HT-29 (cell line): ENCODE results near the gene PTPRJ. TPM values are rescaled to one million over a fixed set of nuclear protein-coding genes. Genes with fewer than 3 reads are reported as not detected.
A peak's percentile ranks its signal among the peaks of the same experiment; 100 is the strongest.

Source experiments
- DNase-seq: peaks from one replicate; pipeline ENCODE4 v3.0.0-alpha.2; 2015; ENCODE audit warnings: low spot score
- total RNA-seq: library from RNA; depleted of rRNA; stranded (reverse); fragments of >200 nt; shearing (Covaris generic); gene quantifications from 2 replicates; pipeline ENCODE4 v1.2.3, GENCODE V29; 2014

Gene PTPRJ
- total RNA-seq, 1 experiment from 2014 or later, result 11.6 TPM

- DNase-seq, result no peak
Measured at GRCh38 chr11:48093323-48093722, 113.0 kb downstream of the PTPRJ start.

GRCh38 chr11:48093795-48094642 lies 113.7 kb downstream of the PTPRJ start:
- DNase-seq, result peak; percentile 82

GRCh38 chr11:48094643-48095339 lies 114.4 kb downstream of the PTPRJ start:
- no peak for DNase-seq

GRCh38 chr11:48095779-48096470 lies 115.6 kb downstream of the PTPRJ start:
- DNase-seq, result no peak

GRCh38 chr11:48096588-48097525 lies 116.5 kb downstream of the PTPRJ start:
- DNase-seq, result no peak

GRCh38 chr11:48098024-48098423 lies 117.7 kb downstream of the PTPRJ start:
- no peak for DNase-seq

GRCh38 chr11:48099916-48100446 lies 119.6 kb downstream of the PTPRJ start:
- no peak for DNase-seq

GRCh38 chr11:48101044-48101733 lies 120.8 kb downstream of the PTPRJ start:
- no peak for DNase-seq

GRCh38 chr11:48101958-48102357 lies 121.6 kb downstream of the PTPRJ start:
- no peak for DNase-seq

- DNase-seq, result peak; percentile 43
Measured at GRCh38 chr11:48103621-48104567, 123.5 kb downstream of the PTPRJ start.

- DNase-seq, result no peak
Measured at GRCh38 chr11:48104568-48104924, 124.2 kb downstream of the PTPRJ start.

- no peak for DNase-seq
Measured at GRCh38 chr11:48105096-48105990, 125.0 kb downstream of the PTPRJ start.

GRCh38 chr11:48106166-48106565 lies 125.8 kb downstream of the PTPRJ start:
- no peak for DNase-seq

- no peak for DNase-seq
Measured at GRCh38 chr11:48107188-48107704, 126.9 kb downstream of the PTPRJ start.

GRCh38 chr11:48108231-48109045 lies 128.1 kb downstream of the PTPRJ start:
- no peak for DNase-seq

- peak; percentile 79 for DNase-seq
Measured at GRCh38 chr11:48109046-48109666, 128.8 kb downstream of the PTPRJ start.

- no peak for DNase-seq
Measured at GRCh38 chr11:48110509-48110766, 130.1 kb downstream of the PTPRJ start.
